Tibial nerve (tissue), 4 donors: Measurements from ENCODE around the gene ANKMY1. TPM values are rescaled to one million over a fixed set of nuclear protein-coding genes. Genes with fewer than 3 reads are reported as not detected.

Experiments
- DNase-seq, 2 donors: peaks; one replicate each; pipeline ENCODE4 v3.0.0-alpha.2; 2019; ENCODE audit warnings: low spot score in 2 of 2
- H3K27ac ChIP-seq, 4 donors: fragments of 200-600 bp; sonication (generic) in 3 of 4; one replicate each; pipeline ENCODE4 v1.5.1; 2017 to 2019; ENCODE audit warnings: mild to moderate bottlenecking in 1 of 4
- H3K27me3 ChIP-seq, 2 donors: fragments of 200-600 bp; sonication (generic) in 1 of 2; one replicate each; pipeline versions ENCODE4 v1.5.1 to v1.6.0; 2017 to 2019
- H3K36me3 ChIP-seq, 3 donors: fragments of 200-600 bp; sonication (generic); one replicate each; pipeline ENCODE4 v1.5.1; 2018 to 2019
- H3K4me1 ChIP-seq, 4 donors: fragments of 200-600 bp; sonication (generic) in 3 of 4; one replicate each; pipeline ENCODE4 v1.5.1; 2017 to 2019
- H3K4me3 ChIP-seq, 4 donors: fragments of 200-600 bp; sonication (generic) in 3 of 4; one replicate each; pipeline ENCODE4 v1.5.1; 2017 to 2019; ENCODE audit warnings: mild to moderate bottlenecking in 1 of 4, moderate library complexity in 1 of 4
- H3K9me3 ChIP-seq, 4 donors: fragments of 200-600 bp; sonication (generic) in 3 of 4; one replicate each; pipeline ENCODE4 v1.5.1; 2017 to 2019
- EP300 ChIP-seq, 2 donors: sonication (generic); formaldehyde crosslinking; IDR thresholded peaks; one replicate each; pipeline ENCODE4 v1.6.1; 2017; ENCODE audit warnings: antibody characterized with exemption in 2 of 2, mild to moderate bottlenecking in 1 of 2
- POLR2A ChIP-seq, 2 donors: fragments of 450-650 bp; IDR thresholded peaks; one replicate each; pipeline ENCODE4 v1.6.1; 2017; ENCODE audit warnings: antibody characterized with exemption in 2 of 2, mild to moderate bottlenecking in 2 of 2, moderate library complexity in 2 of 2
- WGBS, 2 donors: methylation state at CpG; one replicate each; pipeline ENCODE4 v1.1.5; 2018; 5-methylcytosine and 5-hydroxymethylcytosine counted together
- total RNA-seq, 4 donors: library from RNA; depleted of rRNA; stranded (reverse); fragments of >200 nt; gene quantifications; one replicate each; pipeline ENCODE4 v1.1.0, GENCODE V29; 2016
- TF ChIP-seq, protein P1 (sequence below), 5 experiments: fragments of 200-600 bp in 3 of 5; fragments of 450-650 bp in 2 of 5; sonication (generic) in 3 of 5; IDR thresholded peaks; one replicate each; pipeline ENCODE4 v1.5.1; 2016 to 2019; ENCODE audit warnings: antibody characterized with exemption in 5 of 5, mild to moderate bottlenecking in 3 of 5, moderate library complexity in 2 of 5

ANKMY1 gene
- total RNA-seq, 4 donors from 2014 or later, result 14.2 to 24.0 (median 21.4) TPM

DNA sequence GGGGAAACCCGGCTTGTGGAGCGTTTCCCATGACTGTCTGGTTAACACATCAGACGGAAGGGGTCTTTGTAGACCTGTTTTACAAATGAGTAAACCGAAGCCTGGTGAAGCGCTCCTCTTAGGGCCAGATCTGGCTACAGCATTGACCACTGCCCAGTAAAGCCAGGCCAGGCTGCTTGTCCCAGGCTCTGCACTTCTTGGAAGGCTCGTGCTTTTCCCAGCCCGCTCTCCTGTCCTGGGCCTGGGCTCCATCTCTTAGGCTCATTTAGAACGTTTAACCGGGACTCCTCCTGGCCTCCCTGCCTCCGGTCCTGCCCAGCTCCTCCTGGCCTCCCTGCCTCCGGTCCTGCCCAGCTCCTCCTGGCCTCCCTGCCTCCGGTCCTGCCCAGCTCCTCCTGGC is 117.5 kb downstream of the ANKMY1 start:
- no peak for DNase-seq
- 83 to 91% methylated on average over 10 to 11 of the region's 12 CpGs for WGBS, 2 donors
- no peaks in the 10 kb centered on the region for H3K27me3 ChIP-seq
- TF ChIP-seq POLR2A (IDR thresholded peaks at IDR 0.05), result no peak
- no peak for TF ChIP-seq EP300 (IDR thresholded peaks at IDR 0.05)
- TF ChIP-seq, protein P1, sequence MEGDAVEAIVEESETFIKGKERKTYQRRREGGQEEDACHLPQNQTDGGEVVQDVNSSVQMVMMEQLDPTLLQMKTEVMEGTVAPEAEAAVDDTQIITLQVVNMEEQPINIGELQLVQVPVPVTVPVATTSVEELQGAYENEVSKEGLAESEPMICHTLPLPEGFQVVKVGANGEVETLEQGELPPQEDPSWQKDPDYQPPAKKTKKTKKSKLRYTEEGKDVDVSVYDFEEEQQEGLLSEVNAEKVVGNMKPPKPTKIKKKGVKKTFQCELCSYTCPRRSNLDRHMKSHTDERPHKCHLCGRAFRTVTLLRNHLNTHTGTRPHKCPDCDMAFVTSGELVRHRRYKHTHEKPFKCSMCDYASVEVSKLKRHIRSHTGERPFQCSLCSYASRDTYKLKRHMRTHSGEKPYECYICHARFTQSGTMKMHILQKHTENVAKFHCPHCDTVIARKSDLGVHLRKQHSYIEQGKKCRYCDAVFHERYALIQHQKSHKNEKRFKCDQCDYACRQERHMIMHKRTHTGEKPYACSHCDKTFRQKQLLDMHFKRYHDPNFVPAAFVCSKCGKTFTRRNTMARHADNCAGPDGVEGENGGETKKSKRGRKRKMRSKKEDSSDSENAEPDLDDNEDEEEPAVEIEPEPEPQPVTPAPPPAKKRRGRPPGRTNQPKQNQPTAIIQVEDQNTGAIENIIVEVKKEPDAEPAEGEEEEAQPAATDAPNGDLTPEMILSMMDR (IDR thresholded peaks at IDR 0.05), result no peak
- H3K4me3 ChIP-seq, result no peak overlapping the region
- no peak overlapping the region for H3K27ac ChIP-seq
- H3K36me3 ChIP-seq, result peaks cover 0 to 9% (median 0%) of the 10 kb centered on the region in 3 donors
- H3K4me1 ChIP-seq, result peaks cover 0 to 80% (median 12%) of the 10 kb centered on the region in 4 donors
- no peaks in the 10 kb centered on the region for H3K9me3 ChIP-seq

DNA sequence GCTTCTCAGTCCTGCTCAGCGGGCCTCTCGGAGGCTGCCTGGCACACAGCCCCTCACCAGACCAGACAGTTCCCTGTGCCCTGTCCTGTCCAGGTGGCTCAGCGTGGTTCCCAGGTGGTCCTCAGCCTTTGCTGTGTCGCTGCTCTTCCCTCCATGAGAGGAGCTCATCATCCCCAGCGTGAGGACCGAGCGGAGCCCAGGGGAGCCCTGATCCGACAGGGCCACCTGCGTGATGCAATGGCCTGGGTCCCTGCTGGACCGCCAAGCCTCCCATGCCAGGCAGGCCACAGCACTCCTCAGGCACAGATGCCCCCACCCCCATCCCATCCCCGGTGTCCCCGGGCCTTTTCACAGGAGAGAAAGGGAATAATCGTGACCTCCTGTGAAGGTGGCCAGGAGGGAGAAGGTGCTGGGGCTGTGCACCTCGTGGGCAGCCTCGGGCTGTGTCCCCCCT is 118.1 kb downstream of the ANKMY1 start:
- 82 to 84% methylated on average over 5 of the region's 15 CpGs for WGBS, 2 donors
- H3K9me3 ChIP-seq, result no peaks in the 10 kb centered on the region
- H3K4me3 ChIP-seq, result no peak overlapping the region
- H3K36me3 ChIP-seq, result peaks cover 0 to 6% (median 0%) of the 10 kb centered on the region in 3 donors
- peaks cover 0 to 82% (median 13%) of the 10 kb centered on the region in 4 donors for H3K4me1 ChIP-seq
- TF ChIP-seq POLR2A (IDR thresholded peaks at IDR 0.05), result no peak
- no peak for TF ChIP-seq EP300 (IDR thresholded peaks at IDR 0.05)
- TF ChIP-seq, protein P1 (IDR thresholded peaks at IDR 0.05), result no peak
- H3K27ac ChIP-seq, result no peak overlapping the region
- DNase-seq, result no peak
- H3K27me3 ChIP-seq, result no peaks in the 10 kb centered on the region

DNA sequence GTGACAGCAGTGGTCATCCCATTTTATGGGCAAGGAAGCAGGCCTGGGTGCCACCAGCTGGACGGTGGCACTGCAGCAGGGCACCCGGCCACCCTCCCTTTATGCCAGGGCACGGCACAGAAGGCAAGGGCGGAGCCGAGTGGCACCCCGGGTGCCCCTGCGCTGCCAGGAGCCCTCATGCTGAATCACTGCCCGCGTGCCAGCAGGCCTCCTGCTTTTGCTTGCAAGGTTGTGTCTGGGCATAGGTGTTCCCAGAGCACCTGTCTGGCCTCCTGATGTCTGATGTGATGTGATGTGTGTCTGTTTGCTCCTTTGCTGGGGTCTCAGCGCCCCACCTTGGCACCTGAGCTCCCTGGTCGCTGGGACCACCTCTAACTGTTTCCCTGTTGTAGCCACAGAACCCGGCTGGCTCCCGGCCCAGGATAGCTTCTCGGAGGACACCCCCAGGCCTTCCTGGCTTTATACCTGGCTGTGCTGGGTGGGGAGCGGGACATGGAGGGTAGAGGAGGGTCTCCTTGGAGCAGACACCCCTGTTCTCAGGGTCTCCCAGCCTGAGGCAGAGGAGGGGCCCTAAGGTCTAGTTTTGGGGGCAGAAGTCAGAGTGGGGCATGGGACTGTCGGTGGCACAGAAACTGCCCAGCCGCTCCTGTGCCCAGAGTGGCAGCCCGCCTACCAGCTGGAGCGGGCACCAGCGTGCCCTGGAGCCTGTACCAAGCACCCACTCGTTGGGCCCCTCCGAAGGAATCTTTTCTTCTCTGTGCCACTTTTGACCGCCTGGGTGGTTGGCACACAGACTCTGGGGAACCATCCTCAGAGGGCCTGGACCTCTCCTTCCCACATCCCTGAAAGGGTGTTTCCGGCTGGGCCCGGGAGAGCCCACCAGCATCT is 118.7 kb downstream of the ANKMY1 start:
- TF ChIP-seq, protein P1 (IDR thresholded peaks at IDR 0.05), result no peak
- no peak for TF ChIP-seq EP300 (IDR thresholded peaks at IDR 0.05)
- TF ChIP-seq POLR2A (IDR thresholded peaks at IDR 0.05), result no peak
- Histone ChIP-seq H3K9me3 (no peaks in the 10 kb centered on the region), H3K27ac (peak overlapping the region in 2 of 4 donors; percentile 88 to 95), H3K4me3 (peak overlapping the region in 1 of 4 donors; percentile 95), H3K4me1 (peaks cover 0 to 86% (median 18%) of the 10 kb centered on the region in 4 donors), H3K27me3 (no peaks in the 10 kb centered on the region), H3K36me3 (no peaks in the 10 kb centered on the region)
- no peak for DNase-seq
- WGBS, 2 donors, result 81 to 86% methylated on average over 12 to 24 of the region's 25 CpGs

DNA sequence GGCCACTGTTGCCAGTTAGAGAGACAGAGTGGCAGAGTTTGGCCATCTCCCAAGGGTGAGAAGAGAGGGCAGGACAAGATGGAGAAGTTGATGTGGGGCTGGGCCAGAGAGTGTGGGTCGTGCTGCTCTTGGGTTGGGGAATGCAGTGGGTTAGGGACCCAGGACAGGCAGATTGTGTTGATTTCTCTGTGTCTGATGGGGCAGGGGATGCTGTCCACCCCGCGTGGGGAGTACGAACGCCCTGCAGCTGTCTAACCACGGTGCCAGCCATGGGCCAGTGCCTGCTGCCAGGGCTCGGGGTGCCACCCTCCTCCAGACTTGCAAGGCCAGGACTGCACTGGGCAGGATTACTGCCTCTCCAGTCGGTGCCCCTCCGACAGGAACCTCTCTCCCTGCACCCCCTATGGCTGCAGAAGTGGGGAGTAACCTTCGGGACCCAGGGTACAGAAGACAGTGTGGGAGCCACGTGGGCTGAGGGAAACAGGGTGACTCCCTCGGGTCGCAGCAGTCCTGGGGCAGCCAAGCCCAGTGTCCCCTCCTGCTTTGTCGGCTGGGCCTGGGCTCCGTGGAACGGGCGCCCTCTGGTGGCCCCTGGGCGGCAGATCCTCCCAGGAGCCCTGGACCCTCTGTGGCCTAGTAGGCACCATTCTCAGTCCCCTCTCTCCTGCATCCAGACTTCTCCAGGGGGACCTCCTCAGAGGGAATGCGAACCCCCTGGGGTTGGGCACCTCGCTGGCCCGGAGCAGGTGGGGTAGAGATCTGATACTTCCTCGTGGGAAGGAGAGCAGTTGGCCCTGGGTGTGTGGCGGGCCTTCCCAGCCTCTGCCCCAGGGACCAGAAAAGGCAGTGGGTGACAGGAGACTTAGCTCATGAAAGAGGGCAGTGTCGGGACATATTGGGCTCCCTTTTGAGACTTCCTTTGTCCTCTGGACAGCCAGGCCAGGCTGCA is 119.7 kb downstream of the ANKMY1 start:
- Histone ChIP-seq H3K36me3 (no peaks in the 10 kb centered on the region), H3K27me3 (no peaks in the 10 kb centered on the region), H3K4me1 (peaks cover 0 to 86% (median 20%) of the 10 kb centered on the region in 4 donors), H3K9me3 (no peaks in the 10 kb centered on the region), H3K4me3 (peak overlapping the region; percentile 17 to 95 (median 44)), H3K27ac (peak overlapping the region; percentile 17 to 95 (median 86))
- peak in 1 of 2 donors; percentile 56 for DNase-seq
- WGBS, 2 donors, result 13 to 20% methylated on average over 23 to 24 of the region's 24 CpGs
- TF ChIP-seq EP300 (IDR thresholded peaks at IDR 0.05) (peak in 1 of 2 donors; percentile 34), POLR2A (IDR thresholded peaks at IDR 0.05) (no peak)
- TF ChIP-seq, protein P1 (IDR thresholded peaks at IDR 0.05), result peak; percentile 92 to 98 (median 97)
